HCT116 (cell line): ENCODE results near the gene LGR6. TPM values are rescaled to one million over a fixed set of nuclear protein-coding genes. Genes with fewer than 3 reads are reported as not detected.

Experiments
- ATAC-seq: fragments of 200-7000 bp; cut with Tn5 transposase; 2 replicates; pipeline ENCODE4 v1.9.1; 2020; ENCODE audit warnings: mild to moderate bottlenecking, moderate library complexity
- BruUV-seq: library from RNA; stranded (reverse); fragments of 400-500 nt; replicated peaks from 2 replicates; lab custom pipeline; 2021; lab: Mats Ljungman, UMichigan
- CTCF ChIA-PET: fragments of 300-600 bp; sonication (Branson Sonifier 250); formaldehyde crosslinking; loops from one replicate; lab custom pipeline; 2021; ENCODE audit warnings: antibody characterized with exemption; lab: Charles Lee
- POLR2A ChIA-PET: fragments of 300-600, 350-600 bp; sonication (Branson Sonifier 250); formaldehyde crosslinking; loops from one replicate; lab custom pipeline; 2021; ENCODE audit warnings: antibody characterized with exemption; lab: Charles Lee
- RAD21 ChIA-PET, 2 experiments: fragments of 300-600 bp; sonication (Branson Sonifier 250); formaldehyde crosslinking; loops; one replicate each; lab custom pipeline; 2023; ENCODE audit warnings: low total read pairs in 2 of 2; ENCODE audit not compliant: uncharacterized antibody in 2 of 2, unreplicated experiment in 2 of 2, low non-redundant PET in 1 of 2; lab: Charles Lee
- DNase-seq: peaks from one replicate; pipeline ENCODE4 v3.0.0-alpha.2; 2010; ENCODE audit warnings: low read depth, low spot score
- H2AFZ ChIP-seq: fragments of 200-600 bp; shearing (Covaris generic), sonication (generic); 2 replicates; pipeline ENCODE4 v1.6.1; 2017; ENCODE audit warnings: low read depth, mixed run types, mixed read lengths, antibody characterized with exemption, low read length; ENCODE audit not compliant: poor library complexity, severe bottlenecking
- H3K27ac ChIP-seq: 2 replicates; pipeline ENCODE4 v1.5.1; 2012; ENCODE audit warnings: low read depth, low read length
- H3K27me3 ChIP-seq: fragments of 200-600 bp; sonication (generic); 2 replicates; pipeline ENCODE4 v1.6.1; 2016; ENCODE audit warnings: mixed run types, low read length, mixed read lengths; ENCODE audit not compliant: insufficient read depth
- H3K36me3 ChIP-seq, 2 experiments: fragments of 200-500 bp in 1 of 2; fragments of 200-600 bp in 1 of 2; sonication (Bioruptor generic) in 1 of 2; sonication (generic) in 1 of 2; 2 replicates each; pipeline versions ENCODE4 v1.5.1 to v1.6.1; 2014 to 2016; ENCODE audit warnings: low read length in 2 of 2, inconsistent platforms in 1 of 2, mixed read lengths in 1 of 2, mixed run types in 1 of 2; ENCODE audit not compliant: insufficient read depth in 2 of 2, control insufficient read depth in 1 of 2
- H3K4me1 ChIP-seq, 2 experiments: fragments of 200-600 bp in 1 of 2; sonication (generic) in 1 of 2; 2 replicates each; pipeline versions ENCODE4 v1.5.1 to v1.6.1; 2012 to 2017; ENCODE audit warnings: low read length in 2 of 2, inconsistent platforms in 1 of 2, mild to moderate bottlenecking in 1 of 2, mixed read lengths in 1 of 2, mixed run types in 1 of 2, moderate library complexity in 1 of 2; ENCODE audit not compliant: insufficient read depth in 2 of 2, control insufficient read depth in 1 of 2
- H3K4me2 ChIP-seq: fragments of 200-600 bp; sonication (generic); 2 replicates; pipeline ENCODE4 v1.6.1; 2017; ENCODE audit warnings: mixed run types, low read length, mixed read lengths
- H3K4me3 ChIP-seq, 2 experiments: fragments of 200-600 bp in 1 of 2; sonication (generic) in 1 of 2; replicated peaks in 1 of 2; 2 replicates each; pipeline ENCODE4 v1.5.1; 2011 to 2016; ENCODE audit warnings: low read length in 2 of 2, control low read depth in 1 of 2, low read depth in 1 of 2, mild to moderate bottlenecking in 1 of 2, mixed read lengths in 1 of 2, mixed run types in 1 of 2
- H3K79me2 ChIP-seq: fragments of 200-600 bp; sonication (generic); 2 replicates; pipeline ENCODE4 v1.6.1; 2017; ENCODE audit warnings: mild to moderate bottlenecking, mixed run types, low read length, moderate library complexity, mixed read lengths; ENCODE audit not compliant: insufficient read depth
- H3K9ac ChIP-seq: fragments of 200-600 bp; sonication (generic); 2 replicates; pipeline ENCODE4 v1.6.1; 2016; ENCODE audit warnings: low read length, mixed read lengths
- H3K9me2 ChIP-seq: fragments of 200-600 bp; sonication (generic), shearing (Covaris generic); 2 replicates; pipeline ENCODE4 v1.6.1; 2017; ENCODE audit warnings: mixed run types, mild to moderate bottlenecking, moderate library complexity; ENCODE audit not compliant: insufficient read depth
- H3K9me3 ChIP-seq, 2 experiments: fragments of 200-500 bp in 1 of 2; fragments of 200-600 bp in 1 of 2; sonication (Bioruptor generic) in 1 of 2; sonication (generic) in 1 of 2; 2 replicates each; pipeline ENCODE4 v1.6.1; 2014 to 2017; ENCODE audit warnings: low read length in 2 of 2, mixed read lengths in 2 of 2, inconsistent platforms in 1 of 2, low read depth in 1 of 2, mild to moderate bottlenecking in 1 of 2, mixed run types in 1 of 2, moderate library complexity in 1 of 2; ENCODE audit not compliant: control insufficient read depth in 1 of 2, insufficient read depth in 1 of 2
- H4K20me1 ChIP-seq: fragments of 200-600 bp; sonication (generic), shearing (Covaris generic); 2 replicates; pipeline ENCODE4 v1.6.1; 2017; ENCODE audit warnings: mixed run types, mild to moderate bottlenecking, moderate library complexity; ENCODE audit not compliant: insufficient read depth
- CBX3 ChIP-seq: IDR thresholded peaks from 2 replicates; pipeline ENCODE4 v1.6.1; 2012; ENCODE audit warnings: low read depth
- CTCF ChIP-seq, 3 experiments: fragments of 200-600 bp in 1 of 3; sonication (generic) in 1 of 3; IDR thresholded peaks in 2 of 3; conservative IDR thresholded peaks in 1 of 3; 2 replicates each; pipeline ENCODE4 v1.5.1; 2012 to 2017; ENCODE audit warnings: low read depth in 2 of 3, low read length in 2 of 3, antibody characterized with exemption in 1 of 3, borderline replicate concordance in 1 of 3, control low read depth in 1 of 3, mild to moderate bottlenecking in 1 of 3, mixed read lengths in 1 of 3, mixed run types in 1 of 3, moderate library complexity in 1 of 3; ENCODE audit not compliant: insufficient read depth in 1 of 3
- ELF1 ChIP-seq: IDR thresholded peaks from 2 replicates; pipeline ENCODE4 v1.6.1; 2012; ENCODE audit warnings: low read depth, borderline replicate concordance
- POLR2A ChIP-seq: IDR thresholded peaks from 2 replicates; pipeline ENCODE4 v1.7.0; 2011; ENCODE audit warnings: borderline replicate concordance; ENCODE audit not compliant: insufficient read depth, insufficient read length; ENCODE audit errors: extremely low read depth
- POLR2AphosphoS5 ChIP-seq: IDR thresholded peaks from 2 replicates; pipeline ENCODE4 v1.6.1; 2011; ENCODE audit warnings: mild to moderate bottlenecking, low read depth, low read length, moderate library complexity
- SP1 ChIP-seq: IDR thresholded peaks from 2 replicates; pipeline ENCODE4 v1.6.1; 2012; ENCODE audit warnings: low read depth
- TCF7L2 ChIP-seq: IDR thresholded peaks from 2 replicates; pipeline ENCODE4 v1.7.0; 2011; ENCODE audit warnings: borderline replicate concordance, inconsistent platforms; ENCODE audit not compliant: insufficient read depth, insufficient read length; ENCODE audit errors: extremely low read depth
- ZNF274 ChIP-seq: fragments of 200-500 bp; sonication (Bioruptor generic); IDR thresholded peaks from 2 replicates; pipeline ENCODE4 v1.6.1; 2014; ENCODE audit warnings: mild to moderate bottlenecking, low read depth, low read length, inconsistent platforms
- intact Hi-C: fragments of 100-400 bp; cut with micrococcal nuclease; formaldehyde crosslinking; loops from 2 replicates; pipeline ENCODE4 v1.10.0; 2022
- total RNA-seq: library from RNA; stranded (reverse); gene quantifications from one replicate; pipeline ENCODE4 v1.2.1, GENCODE V29; 2021; ENCODE audit not compliant: unreplicated experiment
- TF ChIP-seq, protein P1 (sequence below): IDR thresholded peaks from 2 replicates; pipeline ENCODE4 v1.6.1; 2012

LGR6 gene
- total RNA-seq, 1 experiment from 2014 or later: 0.20 TPM

GRCh38 chr1:202213361-202214088, 19.9 kb downstream of the LGR6 start:
- Histone ChIP-seq H3K4me3 (0 out of 4 replicates have a peak overlapping the region, but pooled peaks of 1 of the 2 experiments have one; percentile 8), H3K27ac (no peak overlapping the region), H3K9me3 (no peaks in the 10 kb centered on the region), H2AFZ (peak overlapping the region; percentile 18), H3K9ac (no peak overlapping the region), H3K36me3 (no peaks in the 10 kb centered on the region), H3K4me1 (peaks cover 0 to 6% of the 10 kb centered on the region in 2 experiments; a peak in 2 of 4 replicates), H3K4me2 (0 out of 2 replicates have a peak overlapping the region, but pooled peaks have one; percentile 15), H3K79me2 (no peaks in the 10 kb centered on the region), H4K20me1 (no peaks in the 10 kb centered on the region), H3K27me3 (peaks cover 49% of the 10 kb centered on the region; the same call in 1 of the 2 replicates), H3K9me2 (no peaks in the 10 kb centered on the region)
- intact Hi-C loops: no loop called here
- ChIA-PET POLR2A (interaction anchor here (0.6 kb wide), 1 partner anchor 88 kb away, joined by 3 read pairs; no protein-coding TSS in a partner anchor), CTCF (interaction anchor here (0.8 to 2.2 kb wide), 4 partner anchors 12 to 100 kb away, joined by 3 to 6 read pairs (median 4); no protein-coding TSS in a partner anchor), RAD21 (no interaction called here)
- DNase-seq (no peak), ATAC-seq (peak; percentile 95)
- TF ChIP-seq POLR2A (no peak), CBX3 (no peak), SP1 (no peak), TCF7L2 (peak; percentile 90), CTCF (IDR thresholded peaks at IDR 0.05 in 2 of 3, conservative IDR thresholded peaks at IDR 0.05 in 1 of 3; ENCODE audit: borderline replicate concordance in 1 of 3, insufficient read depth in 1 of 3, low read depth in 2 of 3, low read length in 2 of 3) (peak; percentile 63 to 89 (median 68)), ELF1 (no peak), ZNF274 (no peak), POLR2AphosphoS5 (no peak)
- TF ChIP-seq, protein P1, sequence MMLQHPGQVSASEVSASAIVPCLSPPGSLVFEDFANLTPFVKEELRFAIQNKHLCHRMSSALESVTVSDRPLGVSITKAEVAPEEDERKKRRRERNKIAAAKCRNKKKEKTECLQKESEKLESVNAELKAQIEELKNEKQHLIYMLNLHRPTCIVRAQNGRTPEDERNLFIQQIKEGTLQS: no peak
- no TSS peak for BruUV-seq
